HEK293 (cell line): ENCODE data around the gene NUDT3.

Experiments
- CTCF ChIA-PET: fragments of 350-600 bp; formaldehyde crosslinking; extraction: SDS; loops from one replicate; lab custom pipeline; 2021; ENCODE audit warnings: antibody characterized with exemption; lab: Yijun Ruan, JAX
- POLR2A ChIA-PET: fragments of 300-600 bp; formaldehyde crosslinking; extraction: SDS; loops from one replicate; lab custom pipeline; 2020; ENCODE audit warnings: antibody characterized with exemption, inconsistent platforms; lab: Yijun Ruan, JAX
- H3K27ac ChIP-seq: fragments of 200-500 bp; sonication (Bioruptor generic); 2 replicates; pipeline ENCODE4 v1.5.1; 2014; ENCODE audit warnings: low read depth, low read length, control low read depth, inconsistent platforms; ENCODE audit errors: extremely low read depth
- H3K36me3 ChIP-seq, 2 experiments: fragments of 200-500 bp in 1 of 2; sonication (Bioruptor generic) in 1 of 2; 1 replicate in 1 of 2; 2 replicates in 1 of 2; pipeline ENCODE4 v1.5.1; 2014 to 2017; ENCODE audit warnings: inconsistent platforms in 2 of 2, low read length in 2 of 2; ENCODE audit not compliant: control insufficient read depth in 2 of 2, insufficient read depth in 1 of 2
- H3K4me1 ChIP-seq: fragments of 200-500 bp; sonication (Bioruptor generic); 2 replicates; pipeline ENCODE4 v1.5.1; 2014; ENCODE audit warnings: mild to moderate bottlenecking, low read length, inconsistent platforms; ENCODE audit not compliant: control insufficient read depth, insufficient read depth
- H3K4me3 ChIP-seq: 2 replicates; pipeline ENCODE4 v1.5.1; 2011; ENCODE audit warnings: low read depth, mild to moderate bottlenecking, control low read depth, low read length, moderate library complexity
- H3K9me3 ChIP-seq: fragments of 200-500 bp; sonication (Bioruptor generic); 2 replicates; pipeline ENCODE4 v1.5.1; 2014; ENCODE audit warnings: low read depth, low read length, inconsistent platforms; ENCODE audit not compliant: control insufficient read depth, insufficient read depth
- PRDM1 ChIP-seq: fragments of 450-650 bp; formaldehyde crosslinking; IDR thresholded peaks from 2 replicates; pipeline ENCODE4; 2016; ENCODE audit warnings: missing biosample characterization, missing genetic modification characterization
- ZBTB20 ChIP-seq: fragments of 450-650 bp; formaldehyde crosslinking; IDR thresholded peaks from 2 replicates; pipeline ENCODE4 v1.5.1; 2016; ENCODE audit warnings: missing biosample characterization, missing genetic modification characterization
- ZNF114 ChIP-seq: fragments of 450-650 bp; formaldehyde crosslinking; IDR thresholded peaks from 2 replicates; pipeline ENCODE4 v1.5.0; 2017; ENCODE audit warnings: missing biosample characterization, missing genetic modification characterization
- ZNF184 ChIP-seq: fragments of 450-650 bp; IDR thresholded peaks from 2 replicates; pipeline ENCODE4 v1.5.1; 2018; ENCODE audit warnings: missing biosample characterization, mild to moderate bottlenecking, missing genetic modification characterization
- ZNF202 ChIP-seq: fragments of 450-650 bp; formaldehyde crosslinking; IDR thresholded peaks from 2 replicates; pipeline ENCODE4 v1.5.1; 2016; ENCODE audit warnings: missing biosample characterization, missing genetic modification characterization, borderline replicate concordance
- ZNF311 ChIP-seq: fragments of 450-650 bp; formaldehyde crosslinking; IDR thresholded peaks from 2 replicates; pipeline ENCODE4 v1.5.1; 2017; ENCODE audit warnings: missing biosample characterization, missing genetic modification characterization, borderline replicate concordance
- ZNF354C ChIP-seq: fragments of 450-650 bp; formaldehyde crosslinking; IDR thresholded peaks from 2 replicates; pipeline ENCODE4 v1.5.1; 2016; ENCODE audit warnings: missing biosample characterization, missing genetic modification characterization, low read depth, borderline replicate concordance
- ZNF366 ChIP-seq: fragments of 450-650 bp; formaldehyde crosslinking; conservative IDR thresholded peaks from 2 replicates; pipeline ENCODE4 v1.5.1; 2016; ENCODE audit warnings: missing biosample characterization, missing genetic modification characterization
- ZNF514 ChIP-seq: fragments of 450-650 bp; formaldehyde crosslinking; IDR thresholded peaks from 2 replicates; pipeline ENCODE4 v1.5.1; 2016; ENCODE audit warnings: missing biosample characterization, missing genetic modification characterization
- ZNF777 ChIP-seq: fragments of 450-650 bp; formaldehyde crosslinking; IDR thresholded peaks from 2 replicates; pipeline ENCODE4 v1.5.1; 2017; ENCODE audit warnings: missing biosample characterization, missing genetic modification characterization, borderline replicate concordance
- ZSCAN23 ChIP-seq: fragments of 450-650 bp; formaldehyde crosslinking; IDR thresholded peaks from 2 replicates; pipeline ENCODE4 v1.5.1; 2016; ENCODE audit warnings: missing biosample characterization, missing genetic modification characterization
- TF ChIP-seq, protein P1 (sequence below): fragments of 450-650 bp; formaldehyde crosslinking; IDR thresholded peaks from 2 replicates; pipeline ENCODE4 v1.5.1; 2016; ENCODE audit warnings: missing biosample characterization, missing genetic modification characterization, borderline replicate concordance
- TF ChIP-seq, protein P2 (sequence below): fragments of 450-650 bp; formaldehyde crosslinking; IDR thresholded peaks from 2 replicates; pipeline ENCODE4 v1.5.1; 2016; ENCODE audit warnings: missing biosample characterization, missing genetic modification characterization

Gene NUDT3

DNA sequence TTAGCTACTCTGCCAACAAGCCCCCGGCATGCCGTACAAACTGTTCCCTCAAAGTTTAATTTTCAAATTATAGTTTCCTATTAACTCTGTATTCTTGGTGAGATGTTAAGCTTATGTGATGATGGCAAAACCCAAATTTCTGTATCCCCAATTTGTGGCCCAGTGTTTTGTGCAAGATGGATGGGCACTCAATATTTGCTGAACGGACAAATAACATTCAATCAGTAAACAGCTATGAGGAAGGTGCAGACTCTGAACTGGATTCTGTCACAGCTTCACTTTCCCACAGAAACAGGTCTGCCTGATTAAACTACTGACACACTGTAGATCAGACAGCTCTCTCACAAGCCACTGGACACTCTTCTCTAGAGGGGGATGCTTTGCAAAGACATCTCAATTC is 54.1 kb downstream of the NUDT3 start (continued):
- TF ChIP-seq, protein P1, sequence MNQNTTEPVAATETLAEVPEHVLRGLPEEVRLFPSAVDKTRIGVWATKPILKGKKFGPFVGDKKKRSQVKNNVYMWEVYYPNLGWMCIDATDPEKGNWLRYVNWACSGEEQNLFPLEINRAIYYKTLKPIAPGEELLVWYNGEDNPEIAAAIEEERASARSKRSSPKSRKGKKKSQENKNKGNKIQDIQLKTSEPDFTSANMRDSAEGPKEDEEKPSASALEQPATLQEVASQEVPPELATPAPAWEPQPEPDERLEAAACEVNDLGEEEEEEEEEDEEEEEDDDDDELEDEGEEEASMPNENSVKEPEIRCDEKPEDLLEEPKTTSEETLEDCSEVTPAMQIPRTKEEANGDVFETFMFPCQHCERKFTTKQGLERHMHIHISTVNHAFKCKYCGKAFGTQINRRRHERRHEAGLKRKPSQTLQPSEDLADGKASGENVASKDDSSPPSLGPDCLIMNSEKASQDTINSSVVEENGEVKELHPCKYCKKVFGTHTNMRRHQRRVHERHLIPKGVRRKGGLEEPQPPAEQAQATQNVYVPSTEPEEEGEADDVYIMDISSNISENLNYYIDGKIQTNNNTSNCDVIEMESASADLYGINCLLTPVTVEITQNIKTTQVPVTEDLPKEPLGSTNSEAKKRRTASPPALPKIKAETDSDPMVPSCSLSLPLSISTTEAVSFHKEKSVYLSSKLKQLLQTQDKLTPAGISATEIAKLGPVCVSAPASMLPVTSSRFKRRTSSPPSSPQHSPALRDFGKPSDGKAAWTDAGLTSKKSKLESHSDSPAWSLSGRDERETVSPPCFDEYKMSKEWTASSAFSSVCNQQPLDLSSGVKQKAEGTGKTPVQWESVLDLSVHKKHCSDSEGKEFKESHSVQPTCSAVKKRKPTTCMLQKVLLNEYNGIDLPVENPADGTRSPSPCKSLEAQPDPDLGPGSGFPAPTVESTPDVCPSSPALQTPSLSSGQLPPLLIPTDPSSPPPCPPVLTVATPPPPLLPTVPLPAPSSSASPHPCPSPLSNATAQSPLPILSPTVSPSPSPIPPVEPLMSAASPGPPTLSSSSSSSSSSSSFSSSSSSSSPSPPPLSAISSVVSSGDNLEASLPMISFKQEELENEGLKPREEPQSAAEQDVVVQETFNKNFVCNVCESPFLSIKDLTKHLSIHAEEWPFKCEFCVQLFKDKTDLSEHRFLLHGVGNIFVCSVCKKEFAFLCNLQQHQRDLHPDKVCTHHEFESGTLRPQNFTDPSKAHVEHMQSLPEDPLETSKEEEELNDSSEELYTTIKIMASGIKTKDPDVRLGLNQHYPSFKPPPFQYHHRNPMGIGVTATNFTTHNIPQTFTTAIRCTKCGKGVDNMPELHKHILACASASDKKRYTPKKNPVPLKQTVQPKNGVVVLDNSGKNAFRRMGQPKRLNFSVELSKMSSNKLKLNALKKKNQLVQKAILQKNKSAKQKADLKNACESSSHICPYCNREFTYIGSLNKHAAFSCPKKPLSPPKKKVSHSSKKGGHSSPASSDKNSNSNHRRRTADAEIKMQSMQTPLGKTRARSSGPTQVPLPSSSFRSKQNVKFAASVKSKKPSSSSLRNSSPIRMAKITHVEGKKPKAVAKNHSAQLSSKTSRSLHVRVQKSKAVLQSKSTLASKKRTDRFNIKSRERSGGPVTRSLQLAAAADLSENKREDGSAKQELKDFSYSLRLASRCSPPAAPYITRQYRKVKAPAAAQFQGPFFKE (tag by site-specific recombination) = no peak
- TF ChIP-seq ZNF202 (tag by site-specific recombination) = no peak
- TF ChIP-seq, protein P2, sequence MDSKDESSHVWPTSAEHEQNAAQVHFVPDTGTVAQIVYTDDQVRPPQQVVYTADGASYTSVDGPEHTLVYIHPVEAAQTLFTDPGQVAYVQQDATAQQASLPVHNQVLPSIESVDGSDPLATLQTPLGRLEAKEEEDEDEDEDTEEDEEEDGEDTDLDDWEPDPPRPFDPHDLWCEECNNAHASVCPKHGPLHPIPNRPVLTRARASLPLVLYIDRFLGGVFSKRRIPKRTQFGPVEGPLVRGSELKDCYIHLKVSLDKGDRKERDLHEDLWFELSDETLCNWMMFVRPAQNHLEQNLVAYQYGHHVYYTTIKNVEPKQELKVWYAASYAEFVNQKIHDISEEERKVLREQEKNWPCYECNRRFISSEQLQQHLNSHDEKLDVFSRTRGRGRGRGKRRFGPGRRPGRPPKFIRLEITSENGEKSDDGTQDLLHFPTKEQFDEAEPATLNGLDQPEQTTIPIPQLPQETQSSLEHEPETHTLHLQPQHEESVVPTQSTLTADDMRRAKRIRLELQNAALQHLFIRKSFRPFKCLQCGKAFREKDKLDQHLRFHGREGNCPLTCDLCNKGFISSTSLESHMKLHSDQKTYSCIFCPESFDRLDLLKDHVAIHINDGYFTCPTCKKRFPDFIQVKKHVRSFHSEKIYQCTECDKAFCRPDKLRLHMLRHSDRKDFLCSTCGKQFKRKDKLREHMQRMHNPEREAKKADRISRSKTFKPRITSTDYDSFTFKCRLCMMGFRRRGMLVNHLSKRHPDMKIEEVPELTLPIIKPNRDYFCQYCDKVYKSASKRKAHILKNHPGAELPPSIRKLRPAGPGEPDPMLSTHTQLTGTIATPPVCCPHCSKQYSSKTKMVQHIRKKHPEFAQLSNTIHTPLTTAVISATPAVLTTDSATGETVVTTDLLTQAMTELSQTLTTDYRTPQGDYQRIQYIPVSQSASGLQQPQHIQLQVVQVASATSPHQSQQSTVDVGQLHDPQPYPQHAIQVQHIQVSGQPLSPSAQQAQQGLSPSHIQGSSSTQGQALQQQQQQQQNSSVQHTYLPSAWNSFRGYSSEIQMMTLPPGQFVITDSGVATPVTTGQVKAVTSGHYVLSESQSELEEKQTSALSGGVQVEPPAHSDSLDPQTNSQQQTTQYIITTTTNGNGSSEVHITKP = no peak
- no peak for TF ChIP-seq ZNF354C
- TF ChIP-seq ZBTB20 = no peak
- TF ChIP-seq ZNF114 (tag by site-specific recombination) = no peak

DNA sequence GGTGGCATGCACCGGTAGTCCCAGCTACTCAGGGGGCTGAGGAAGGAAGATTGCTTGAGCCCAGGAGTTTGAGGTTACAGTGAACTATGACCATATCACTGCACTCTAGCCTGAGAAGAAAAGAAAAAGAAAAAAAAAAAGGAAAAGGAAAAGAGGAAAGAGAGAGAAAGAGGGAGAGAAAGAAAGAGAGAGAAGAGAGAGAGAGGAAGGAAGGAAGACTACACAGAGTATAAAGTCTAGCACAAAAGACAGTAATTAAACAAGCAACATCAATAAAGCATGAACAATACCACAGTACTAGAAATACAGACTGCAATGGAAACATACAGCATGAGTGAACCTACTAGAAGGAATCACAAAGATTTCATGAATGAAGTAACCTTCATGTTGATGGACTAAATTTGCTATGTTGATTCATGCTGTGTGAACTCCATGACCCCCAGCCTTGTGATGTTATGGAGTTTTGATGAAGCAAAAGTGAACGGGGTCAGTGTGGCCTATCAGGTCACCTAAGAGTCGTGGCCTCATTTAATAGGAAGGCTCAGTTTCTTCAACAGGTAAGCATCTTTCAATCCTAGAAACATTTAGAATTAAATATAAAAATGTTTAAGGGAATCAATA is 57.6 kb downstream of the NUDT3 start:
- Histone ChIP-seq H3K4me1 (peaks cover 8% of the 10 kb centered on the region), H3K36me3 (no peaks in the 10 kb centered on the region; a peak in 1 of 3 replicates), H3K9me3 (no peaks in the 10 kb centered on the region), H3K27ac (no peak overlapping the region), H3K4me3 (no peak overlapping the region)
- CTCF ChIA-PET = interaction anchor here (0.6 kb wide), 2 partner anchors 14 to 49 kb away, joined by 3 to 5 read pairs; no protein-coding TSS in a partner anchor
- peak; percentile 75 for TF ChIP-seq PRDM1 (tag by site-specific recombination)
- no peak for TF ChIP-seq ZNF514 (tag by site-specific recombination)
- TF ChIP-seq ZNF366 (tag by site-specific recombination) = peak; percentile 40; the same call in 1 of the 2 replicates
- TF ChIP-seq, all 188 proteins: peak for 2
- POLR2A ChIA-PET = no interaction called here

DNA sequence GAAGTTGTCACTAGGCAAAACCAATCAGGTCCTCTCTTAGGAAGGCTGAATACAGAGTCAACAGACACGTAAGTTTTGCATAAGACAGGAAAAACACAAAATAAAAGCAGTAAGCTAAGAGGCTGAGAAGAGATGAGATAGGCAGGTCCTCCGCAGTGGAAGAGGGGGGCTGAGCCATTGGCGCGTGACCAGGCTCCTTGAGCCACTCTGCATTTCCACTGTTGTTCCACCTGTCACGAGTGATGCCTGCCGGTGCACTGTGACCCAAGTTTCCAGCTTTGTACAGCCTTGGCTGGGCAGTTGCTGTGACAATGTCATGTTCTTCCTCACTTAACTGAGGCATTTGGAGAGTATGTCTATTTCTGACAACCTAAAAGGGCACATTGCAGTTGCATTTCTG is 58.6 kb downstream of the NUDT3 start:
- Histone ChIP-seq H3K4me1 (peaks cover 8% of the 10 kb centered on the region), H3K9me3 (no peaks in the 10 kb centered on the region), H3K27ac (no peak overlapping the region), H3K36me3 (no peaks in the 10 kb centered on the region; a peak in 1 of 3 replicates), H3K4me3 (no peak overlapping the region)
- ChIA-PET POLR2A (no interaction called here), CTCF (interaction anchor here (0.6 to 1.6 kb wide), 2 partner anchors 9 to 1175 kb away, joined by 3 to 4 read pairs; no protein-coding TSS in a partner anchor)
- no peak for TF ChIP-seq PRDM1 (tag by site-specific recombination)
- TF ChIP-seq ZSCAN23 (tag by site-specific recombination) = no peak
- TF ChIP-seq ZNF184 = no peak
- no peak for TF ChIP-seq ZNF311
- no peak for TF ChIP-seq ZNF777
